Subcutaneous abdominal adipose tissue (tissue), 5 donors: ENCODE data around the gene KDM2A.

Experiments used
- H3K27ac ChIP-seq: one replicate; pipeline ENCODE4 v1.7.0; 2013; ENCODE audit warnings: low read depth, mild to moderate bottlenecking, inconsistent platforms, low read length, moderate library complexity
- H3K27me3 ChIP-seq, 5 donors: one replicate each; pipeline ENCODE4 v1.7.0; 2013; ENCODE audit warnings: low read length in 5 of 5, inconsistent platforms in 1 of 5; ENCODE audit not compliant: control insufficient read depth in 5 of 5, insufficient read depth in 4 of 5
- H3K36me3 ChIP-seq, 5 donors: one replicate each; pipeline ENCODE4 v1.7.0; 2013; ENCODE audit warnings: low read length in 5 of 5; ENCODE audit not compliant: control insufficient read depth in 5 of 5, insufficient read depth in 5 of 5
- H3K4me1 ChIP-seq, 5 donors: one replicate each; pipeline ENCODE4 v1.7.0; 2013; ENCODE audit warnings: low read length in 5 of 5, mild to moderate bottlenecking in 3 of 5, moderate library complexity in 1 of 5; ENCODE audit not compliant: control insufficient read depth in 5 of 5, insufficient read depth in 5 of 5
- H3K4me3 ChIP-seq, 5 donors: one replicate each; pipeline ENCODE4 v1.7.0; 2013; ENCODE audit warnings: low read length in 5 of 5, low read depth in 1 of 5
- H3K9ac ChIP-seq, 5 donors: one replicate each; pipeline ENCODE4 v1.7.0; 2013; ENCODE audit warnings: low read length in 5 of 5, mild to moderate bottlenecking in 4 of 5, moderate library complexity in 3 of 5
- H3K9me3 ChIP-seq, 5 donors: one replicate each; pipeline ENCODE4 v1.7.0; 2013; ENCODE audit warnings: low read length in 5 of 5; ENCODE audit not compliant: control insufficient read depth in 5 of 5
- donor health status: healthy.
- donor health status: healthy.
- donor health status: healthy.
- donor health status: healthy.
- donor health status: healthy.

KDM2A gene

GRCh38 chr11:67306769-67307544 lies 187.9 kb downstream of the KDM2A start:
- H3K27ac ChIP-seq, result no peak overlapping the region
- peaks cover 2 to 30% (median 24%) of the 10 kb centered on the region in 5 donors for H3K4me1 ChIP-seq
- peaks cover 0 to 55% (median 45%) of the 10 kb centered on the region in 5 donors for H3K36me3 ChIP-seq
- no peak overlapping the region for H3K9ac ChIP-seq
- no peak overlapping the region for H3K4me3 ChIP-seq
- no peaks in the 10 kb centered on the region for H3K9me3 ChIP-seq
- H3K27me3 ChIP-seq, result no peaks in the 10 kb centered on the region

GRCh38 chr11:67307545-67308001 lies 188.5 kb downstream of the KDM2A start:
- H3K4me1 ChIP-seq, result peaks cover under 1 to 24% (median 18%) of the 10 kb centered on the region in 5 donors
- no peak overlapping the region for H3K27ac ChIP-seq
- no peaks in the 10 kb centered on the region for H3K9me3 ChIP-seq
- H3K9ac ChIP-seq, result no peak overlapping the region
- no peaks in the 10 kb centered on the region for H3K27me3 ChIP-seq
- peaks cover 0 to 55% (median 46%) of the 10 kb centered on the region in 5 donors for H3K36me3 ChIP-seq
- H3K4me3 ChIP-seq, result no peak overlapping the region
